HepG2 (cell line): Measurements from ENCODE around the gene UBE2QL1. TPM values are rescaled to one million over a fixed set of nuclear protein-coding genes. Genes with fewer than 3 reads are reported as not detected.

Source experiments
- ATAC-seq: fragments of 200-7000 bp; cut with Tn5 transposase; 3 replicates; pipeline ENCODE4 v1.9.1; 2020; ENCODE audit warnings: mild to moderate bottlenecking, moderate library complexity
- BruUV-seq: library from RNA; stranded (reverse); fragments of 400-500 nt; replicated peaks from 2 replicates; lab custom pipeline; 2021; lab: Mats Ljungman, UMichigan
- CTCF ChIA-PET: fragments of 300-600 bp; formaldehyde crosslinking; extraction: SDS; loops from one replicate; lab custom pipeline; 2021; ENCODE audit warnings: low total read pairs, inconsistent platforms, low intra/inter-chr PET ratio; lab: Yijun Ruan, JAX
- POLR2A ChIA-PET: fragments of 350-600 bp; sonication (Branson Sonifier 250); formaldehyde crosslinking; loops from one replicate; lab custom pipeline; 2020; ENCODE audit warnings: antibody characterized with exemption, inconsistent platforms; lab: Yijun Ruan, JAX
- DNase-seq: peaks from one replicate; pipeline ENCODE4 v3.0.0-alpha.2; 2015; ENCODE audit warnings: low spot score
- FAIRE-seq: peaks from 3 replicates; lab custom pipeline; 2011; peaks lifted over from hg19 to GRCh38; lab: Jason Lieb, UNC
- H2AFZ ChIP-seq: one replicate; pipeline ENCODE4 v1.6.1; 2011; ENCODE audit warnings: low read length, inconsistent platforms
- H3K27ac ChIP-seq: fragments of 300-600 bp; 3 replicates; pipeline ENCODE4 v1.8.0; 2011; ENCODE audit warnings: mixed run types, mild to moderate bottlenecking, mixed read lengths, low read length, inconsistent platforms; ENCODE audit not compliant: insufficient read depth; ENCODE audit errors: extremely low read length
- H3K27me3 ChIP-seq, 2 experiments: fragments of 200-600 bp in 1 of 2; 2 replicates in 1 of 2; 3 replicates in 1 of 2; pipeline versions ENCODE4 v1.6.0 to v1.8.0; 2011; ENCODE audit warnings: low read length in 2 of 2, mild to moderate bottlenecking in 2 of 2, moderate library complexity in 2 of 2, inconsistent platforms in 1 of 2; ENCODE audit not compliant: insufficient read depth in 2 of 2, control insufficient read depth in 1 of 2
- H3K36me3 ChIP-seq, 2 experiments: fragments of 200-600 bp in 1 of 2; replicated peaks in 1 of 2; 2 replicates in 1 of 2; 3 replicates in 1 of 2; pipeline versions ENCODE4 v1.5.1 to v1.8.0; 2011; ENCODE audit warnings: low read length in 2 of 2, inconsistent platforms in 1 of 2; ENCODE audit not compliant: insufficient read depth in 2 of 2, control insufficient read depth in 1 of 2
- H3K4me1 ChIP-seq: 2 replicates; pipeline ENCODE4 v1.5.1; 2012; ENCODE audit warnings: low read length, inconsistent platforms; ENCODE audit not compliant: insufficient read depth
- H3K4me2 ChIP-seq: 2 replicates; pipeline ENCODE4 v1.6.0; 2011; ENCODE audit warnings: low read depth, low read length, inconsistent platforms
- H3K4me3 ChIP-seq, 3 experiments: fragments of 200-600 bp in 1 of 3; sonication (generic), shearing (Covaris generic) in 1 of 3; replicated peaks in 1 of 3; 2 replicates each; pipeline ENCODE4 v1.5.1; 2011 to 2016; ENCODE audit warnings: low read length in 3 of 3, inconsistent platforms in 2 of 3, low read depth in 2 of 3, mild to moderate bottlenecking in 2 of 3, control low read depth in 1 of 3, mixed read lengths in 1 of 3; ENCODE audit not compliant: insufficient read depth in 1 of 3
- H3K79me2 ChIP-seq: one replicate; pipeline ENCODE4 v1.6.1; 2011; ENCODE audit warnings: low read length, inconsistent platforms; ENCODE audit not compliant: insufficient read depth
- H3K9ac ChIP-seq: 2 replicates; pipeline ENCODE4 v1.6.0; 2011; ENCODE audit warnings: mild to moderate bottlenecking, low read depth, low read length, inconsistent platforms; ENCODE audit not compliant: insufficient read depth
- H3K9me3 ChIP-seq: 2 replicates; pipeline ENCODE4 v1.5.1; 2012; ENCODE audit warnings: mild to moderate bottlenecking, low read length
- H4K20me1 ChIP-seq: 2 replicates; pipeline ENCODE4 v1.6.0; 2011; ENCODE audit warnings: inconsistent platforms, mild to moderate bottlenecking, low read length, moderate library complexity; ENCODE audit not compliant: insufficient read depth
- BRCA1 ChIP-seq: sonication (generic); formaldehyde crosslinking; IDR thresholded peaks from 2 replicates; pipeline ENCODE4 v1.4.0; 2020; ENCODE audit warnings: missing genetic modification reagents
- PPARG ChIP-seq: conservative IDR thresholded peaks from 2 replicates; pipeline ENCODE4 v1.6.1; 2016; ENCODE audit warnings: missing biosample characterization, missing genetic modification reagents
- ZBTB25 ChIP-seq: IDR thresholded peaks from 2 replicates; pipeline ENCODE4 v1.6.1; 2018; ENCODE audit warnings: missing genetic modification reagents
- ZNF570 ChIP-seq: sonication (generic); formaldehyde crosslinking; IDR thresholded peaks from 2 replicates; pipeline ENCODE4 v1.4.0; 2020; ENCODE audit warnings: mild to moderate bottlenecking, missing genetic modification reagents, borderline replicate concordance
- WGBS: methylation state at CpG from one replicate; pipeline ENCODE4 v1.1.6; 2017; ENCODE audit warnings: low lambda C conversion rate; 5-methylcytosine and 5-hydroxymethylcytosine counted together
- in situ Hi-C: cut with HindIII; loops from 2 replicates; pipeline ENCODE4 v1.10.0; 2017; ENCODE audit warnings: low pct_unique_long_range_greater_than_20kb; ENCODE audit not compliant: extremely low pct_ligation_motif_present
- intact Hi-C: fragments of 100-400 bp; cut with micrococcal nuclease; formaldehyde crosslinking; loops from one replicate; pipeline ENCODE4 v1.10.0; 2022; ENCODE audit not compliant: unreplicated experiment
- polyA plus RNA-seq, 8 experiments: library from polyadenylated mRNA; depleted of rRNA in 3 of 8; stranded (reverse) in 7 of 8; unstranded in 1 of 8; fragments of >200 nt; fragmentation: Illumina TruSeq in 4 of 8; extraction: Trizol in 4 of 8; gene quantifications; 2 replicates each; pipeline versions ENCODE4 v1.2.1 to v1.2.3, GENCODE V29; 2011 to 2016; ENCODE audit warnings: low read depth in 4 of 8, missing spikeins in 1 of 8, mixed read lengths in 1 of 8; ENCODE audit not compliant: insufficient read depth in 1 of 8
- total RNA-seq, 5 experiments: library from RNA; depleted of rRNA; stranded (reverse); fragments of >200 nt; fragmentation: Illumina TruSeq; extraction: Trizol; gene quantifications; 2 replicates each; pipeline ENCODE4 v1.2.3, GENCODE V29; 2016; ENCODE audit warnings: low read depth in 1 of 5
- TF ChIP-seq, protein P1 (sequence below): fragments of 450-650 bp; IDR thresholded peaks from 2 replicates; pipeline ENCODE4 v1.6.1; 2016
- TF ChIP-seq, protein P2 (sequence below): conservative IDR thresholded peaks from 2 replicates; pipeline ENCODE4 v1.6.1; 2018; ENCODE audit warnings: missing genetic modification reagents

Gene UBE2QL1
- total and polyA plus RNA-seq, 2 of the 13 experiments (the other 11 are each of a cell fraction or from before 2014, with no cell fraction given) = not detected

DNA sequence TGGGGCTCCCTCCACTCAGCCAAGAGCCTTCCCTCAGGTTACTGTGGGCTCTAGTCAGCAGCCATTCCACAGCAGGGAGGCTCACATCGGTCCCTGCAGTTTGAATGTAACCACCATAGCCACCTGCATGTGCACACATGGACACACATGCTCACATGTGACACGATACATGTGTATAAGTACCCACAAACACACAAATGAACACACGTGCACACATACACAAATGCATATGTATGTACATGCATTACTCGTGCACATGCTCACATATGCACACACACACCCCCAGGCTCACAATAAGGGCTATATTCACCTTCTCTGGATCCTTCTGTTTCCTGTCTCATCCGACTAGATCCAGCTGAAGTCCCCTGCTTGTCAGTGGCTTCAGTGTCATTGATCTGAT lies 36.2 kb downstream of the UBE2QL1 start:
- FAIRE-seq (no peak), DNase-seq (no peak), ATAC-seq (no peak)
- H3K27me3 ChIP-seq = peaks cover 0 to 11% of the 10 kb centered on the region in 2 experiments; a peak in 4 of 5 replicates
- no peaks in the 10 kb centered on the region for H3K9me3 ChIP-seq
- H2AFZ ChIP-seq = no peak overlapping the region
- H3K79me2 ChIP-seq = no peaks in the 10 kb centered on the region
- H3K27ac ChIP-seq = no peak overlapping the region
- in situ Hi-C loops = no loop called here
- WGBS = 24% methylated on average over 5 of the region's 5 CpGs
- no peak overlapping the region for H3K4me2 ChIP-seq
- no peaks in the 10 kb centered on the region for H4K20me1 ChIP-seq
- H3K4me3 ChIP-seq = no peak overlapping the region
- POLR2A ChIA-PET = no interaction called here
- intact Hi-C loops = no loop called here
- no peaks in the 10 kb centered on the region for H3K36me3 ChIP-seq
- H3K9ac ChIP-seq = no peak overlapping the region
- TF ChIP-seq, protein P1, sequence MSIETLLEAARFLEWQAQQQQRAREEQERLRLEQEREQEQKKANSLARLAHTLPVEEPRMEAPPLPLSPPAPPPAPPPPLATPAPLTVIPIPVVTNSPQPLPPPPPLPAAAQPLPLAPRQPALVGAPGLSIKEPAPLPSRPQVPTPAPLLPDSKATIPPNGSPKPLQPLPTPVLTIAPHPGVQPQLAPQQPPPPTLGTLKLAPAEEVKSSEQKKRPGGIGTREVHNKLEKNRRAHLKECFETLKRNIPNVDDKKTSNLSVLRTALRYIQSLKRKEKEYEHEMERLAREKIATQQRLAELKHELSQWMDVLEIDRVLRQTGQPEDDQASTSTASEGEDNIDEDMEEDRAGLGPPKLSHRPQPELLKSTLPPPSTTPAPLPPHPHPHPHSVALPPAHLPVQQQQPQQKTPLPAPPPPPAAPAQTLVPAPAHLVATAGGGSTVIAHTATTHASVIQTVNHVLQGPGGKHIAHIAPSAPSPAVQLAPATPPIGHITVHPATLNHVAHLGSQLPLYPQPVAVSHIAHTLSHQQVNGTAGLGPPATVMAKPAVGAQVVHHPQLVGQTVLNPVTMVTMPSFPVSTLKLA = peak; percentile 91
- TF ChIP-seq, protein P2, sequence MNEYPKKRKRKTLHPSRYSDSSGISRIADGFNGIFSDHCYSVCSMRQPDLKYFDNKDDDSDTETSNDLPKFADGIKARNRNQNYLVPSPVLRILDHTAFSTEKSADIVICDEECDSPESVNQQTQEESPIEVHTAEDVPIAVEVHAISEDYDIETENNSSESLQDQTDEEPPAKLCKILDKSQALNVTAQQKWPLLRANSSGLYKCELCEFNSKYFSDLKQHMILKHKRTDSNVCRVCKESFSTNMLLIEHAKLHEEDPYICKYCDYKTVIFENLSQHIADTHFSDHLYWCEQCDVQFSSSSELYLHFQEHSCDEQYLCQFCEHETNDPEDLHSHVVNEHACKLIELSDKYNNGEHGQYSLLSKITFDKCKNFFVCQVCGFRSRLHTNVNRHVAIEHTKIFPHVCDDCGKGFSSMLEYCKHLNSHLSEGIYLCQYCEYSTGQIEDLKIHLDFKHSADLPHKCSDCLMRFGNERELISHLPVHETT (CRISPR knock-in tag) = no peak
- no peak for TF ChIP-seq PPARG (CRISPR knock-in tag)
- BruUV-seq = no TSS peak
- no peaks in the 10 kb centered on the region for H3K4me1 ChIP-seq
- CTCF ChIA-PET = no interaction called here

DNA sequence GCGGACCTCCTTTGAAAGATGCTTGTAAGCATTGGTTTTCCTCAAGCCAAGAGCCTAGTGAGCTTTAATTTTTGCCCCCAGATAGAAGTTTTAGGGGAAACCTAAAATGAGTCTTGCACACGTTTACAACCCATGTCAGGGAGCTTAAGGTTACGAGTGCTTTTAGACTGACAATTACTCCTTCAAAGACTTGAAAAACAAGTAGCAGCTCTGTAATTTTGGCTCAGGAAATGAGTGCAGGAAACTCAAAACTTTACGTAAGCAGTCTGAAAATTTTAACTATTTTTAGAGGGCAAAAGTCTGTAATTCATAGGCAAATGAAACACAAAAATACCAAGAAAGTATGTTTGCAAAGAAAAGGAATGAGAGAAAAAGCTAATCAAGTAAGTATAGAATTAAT lies 36.8 kb downstream of the UBE2QL1 start:
- WGBS = 25% methylated on average over 4 of the region's 4 CpGs
- H3K9ac ChIP-seq = no peak overlapping the region
- ATAC-seq (no peak), FAIRE-seq (no peak), DNase-seq (no peak)
- H3K79me2 ChIP-seq = no peaks in the 10 kb centered on the region
- H3K9me3 ChIP-seq = no peaks in the 10 kb centered on the region
- H3K27me3 ChIP-seq = peaks cover 0 to 14% of the 10 kb centered on the region in 2 experiments; a peak in 4 of 5 replicates
- no peaks in the 10 kb centered on the region for H3K4me1 ChIP-seq
- no peak overlapping the region for H3K4me3 ChIP-seq
- H3K36me3 ChIP-seq = no peaks in the 10 kb centered on the region
- H3K27ac ChIP-seq = no peak overlapping the region
- H4K20me1 ChIP-seq = no peaks in the 10 kb centered on the region
- in situ Hi-C loops (no loop called here), intact Hi-C loops (no loop called here)
- ChIA-PET CTCF (no interaction called here), POLR2A (no interaction called here)
- no peak overlapping the region for H3K4me2 ChIP-seq
- BruUV-seq = no TSS peak
- TF ChIP-seq BRCA1 (CRISPR knock-in tag) = no peak
- no peak for TF ChIP-seq ZNF570 (CRISPR knock-in tag)
- TF ChIP-seq ZBTB25 (CRISPR knock-in tag) = no peak
- H2AFZ ChIP-seq = no peak overlapping the region
